Osteocyte (in vitro differentiated cells): Measurements from ENCODE around the gene IGF2R. TPM values are rescaled to one million over a fixed set of nuclear protein-coding genes. Genes with fewer than 3 reads are reported as not detected.

ENCODE experiments used
- DNase-seq: peaks from one replicate; pipeline ENCODE4 v3.0.0; 2021; ENCODE audit warnings: mixed read lengths; ENCODE audit not compliant: unreplicated experiment; ENCODE audit errors: extremely low spot score
- H3K27ac Mint-ChIP-seq: one replicate; pipeline ENCODE4 v1.8.0; 2021; ENCODE audit warnings: mild to moderate bottlenecking, mixed read lengths; ENCODE audit not compliant: unreplicated experiment
- H3K27me3 Mint-ChIP-seq: one replicate; pipeline ENCODE4 v1.8.0; 2021; ENCODE audit warnings: mixed read lengths; ENCODE audit not compliant: unreplicated experiment
- H3K36me3 Mint-ChIP-seq: one replicate; pipeline ENCODE4 v1.8.0; 2021; ENCODE audit warnings: mixed read lengths; ENCODE audit not compliant: unreplicated experiment
- H3K4me1 Mint-ChIP-seq: one replicate; pipeline ENCODE4 v1.8.0; 2021; ENCODE audit warnings: mixed read lengths; ENCODE audit not compliant: unreplicated experiment
- H3K4me3 Mint-ChIP-seq: one replicate; pipeline ENCODE4 v1.8.0; 2021; ENCODE audit warnings: mild to moderate bottlenecking, moderate library complexity, mixed read lengths; ENCODE audit not compliant: unreplicated experiment
- H3K9me3 Mint-ChIP-seq: one replicate; pipeline ENCODE4 v1.8.0; 2021; ENCODE audit warnings: mixed read lengths; ENCODE audit not compliant: unreplicated experiment
- total RNA-seq: library from RNA; stranded (reverse); gene quantifications from 2 replicates; pipeline ENCODE4 v1.2.1, GENCODE V29; 2021
- TF ChIP-seq, protein P1 (sequence below): fragments of 200-600 bp; sonication (generic); IDR thresholded peaks from 2 replicates; pipeline ENCODE4 v1.5.0; 2021; ENCODE audit warnings: antibody characterized with exemption, mild to moderate bottlenecking, moderate library complexity

Gene IGF2R
- total RNA-seq, 1 donor from 2014 or later = 196 TPM

DNA sequence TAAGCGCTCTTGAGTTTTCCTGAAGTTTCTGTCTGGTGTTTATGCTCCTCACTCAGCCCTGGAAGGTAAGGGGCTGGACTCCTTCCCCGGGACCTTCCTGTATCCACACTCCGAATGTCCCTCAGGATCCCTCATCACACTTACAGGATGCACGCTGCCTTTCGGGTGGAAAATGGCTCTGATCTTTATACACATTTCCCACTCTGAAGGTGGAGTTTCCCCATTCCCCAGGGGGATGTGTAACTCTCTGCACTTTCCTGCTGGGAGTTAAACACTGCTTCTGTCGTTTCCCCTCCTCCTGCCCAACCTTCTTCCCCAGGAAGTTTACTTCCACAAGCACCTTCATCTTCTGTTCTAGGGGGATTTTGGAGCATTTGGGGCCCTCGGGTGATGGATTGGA is 17.1 kb upstream of the IGF2R start:
- Mint-ChIP-seq H3K9me3 (no peaks in the 10 kb centered on the region), H3K4me1 (peaks cover 7% of the 10 kb centered on the region), H3K27me3 (peaks cover 14% of the 10 kb centered on the region), H3K36me3 (no peaks in the 10 kb centered on the region), H3K27ac (no peak overlapping the region), H3K4me3 (no peak overlapping the region)
- TF ChIP-seq, protein P1, sequence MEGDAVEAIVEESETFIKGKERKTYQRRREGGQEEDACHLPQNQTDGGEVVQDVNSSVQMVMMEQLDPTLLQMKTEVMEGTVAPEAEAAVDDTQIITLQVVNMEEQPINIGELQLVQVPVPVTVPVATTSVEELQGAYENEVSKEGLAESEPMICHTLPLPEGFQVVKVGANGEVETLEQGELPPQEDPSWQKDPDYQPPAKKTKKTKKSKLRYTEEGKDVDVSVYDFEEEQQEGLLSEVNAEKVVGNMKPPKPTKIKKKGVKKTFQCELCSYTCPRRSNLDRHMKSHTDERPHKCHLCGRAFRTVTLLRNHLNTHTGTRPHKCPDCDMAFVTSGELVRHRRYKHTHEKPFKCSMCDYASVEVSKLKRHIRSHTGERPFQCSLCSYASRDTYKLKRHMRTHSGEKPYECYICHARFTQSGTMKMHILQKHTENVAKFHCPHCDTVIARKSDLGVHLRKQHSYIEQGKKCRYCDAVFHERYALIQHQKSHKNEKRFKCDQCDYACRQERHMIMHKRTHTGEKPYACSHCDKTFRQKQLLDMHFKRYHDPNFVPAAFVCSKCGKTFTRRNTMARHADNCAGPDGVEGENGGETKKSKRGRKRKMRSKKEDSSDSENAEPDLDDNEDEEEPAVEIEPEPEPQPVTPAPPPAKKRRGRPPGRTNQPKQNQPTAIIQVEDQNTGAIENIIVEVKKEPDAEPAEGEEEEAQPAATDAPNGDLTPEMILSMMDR = no peak
- DNase-seq = no peak

DNA sequence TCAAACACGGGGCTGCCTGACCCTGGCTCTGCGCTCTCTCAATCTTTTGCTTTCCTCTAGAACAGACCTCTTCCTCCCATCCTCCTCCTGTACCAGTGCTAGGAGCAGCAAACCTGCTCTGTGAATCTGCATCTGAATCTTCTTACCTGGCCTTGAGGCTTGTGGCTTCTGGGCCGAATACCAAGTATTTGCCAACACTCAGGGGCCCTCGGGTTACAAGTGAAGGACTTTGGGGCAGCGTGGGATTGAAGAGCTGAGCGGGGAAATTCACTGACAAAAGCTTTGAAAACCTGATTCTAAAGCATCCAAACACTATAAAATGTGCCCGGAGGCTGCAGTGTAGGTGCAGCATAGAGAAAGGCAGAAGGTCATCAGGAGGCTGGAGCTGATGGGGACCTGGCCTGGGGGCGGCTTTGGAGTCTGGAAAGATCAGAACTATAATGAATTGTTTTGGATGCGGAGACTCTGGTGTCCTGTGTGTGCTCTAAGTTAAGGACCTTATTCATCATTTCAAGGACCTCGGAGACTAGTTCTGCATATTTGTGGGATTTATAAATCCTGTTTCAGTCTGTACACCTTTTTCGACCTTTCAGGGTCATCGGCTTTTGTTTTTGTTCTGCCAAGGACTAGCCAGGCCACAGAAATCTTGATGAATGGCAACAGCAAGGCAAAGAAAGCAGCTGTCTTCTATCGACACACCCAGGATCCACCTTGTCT is 16.4 kb upstream of the IGF2R start:
- TF ChIP-seq, protein P1 = no peak
- no peak overlapping the region for H3K27ac Mint-ChIP-seq
- H3K36me3 Mint-ChIP-seq = no peaks in the 10 kb centered on the region
- H3K4me3 Mint-ChIP-seq = no peak overlapping the region
- peaks cover 7% of the 10 kb centered on the region for H3K4me1 Mint-ChIP-seq
- no peaks in the 10 kb centered on the region for H3K9me3 Mint-ChIP-seq
- peaks cover 12% of the 10 kb centered on the region for H3K27me3 Mint-ChIP-seq
- DNase-seq = no peak

DNA sequence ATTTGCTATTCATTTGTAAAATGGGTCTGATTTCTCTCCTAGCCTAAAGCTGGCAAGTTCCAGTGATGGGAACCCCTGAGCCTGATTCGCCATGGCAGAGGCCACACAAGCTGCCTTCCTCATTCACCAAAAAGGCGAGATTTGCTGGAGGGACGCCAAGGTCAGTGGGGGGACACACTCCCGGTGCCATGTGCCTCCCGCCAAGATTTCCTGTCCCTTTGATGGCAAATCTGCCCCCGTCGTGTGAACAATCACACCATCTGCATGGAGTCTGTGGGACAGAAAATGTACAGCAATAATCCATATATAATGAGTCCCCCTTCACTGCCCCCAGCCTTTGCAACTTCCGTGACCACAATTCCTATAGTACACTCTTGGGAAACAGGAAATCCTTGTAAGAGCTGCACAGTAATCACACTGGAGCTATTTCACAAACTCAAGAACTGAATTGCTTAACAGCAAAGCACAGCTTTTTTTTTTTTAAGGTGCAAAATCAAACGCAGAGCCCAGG is 15.7 kb upstream of the IGF2R start:
- peaks cover 7% of the 10 kb centered on the region for H3K27me3 Mint-ChIP-seq
- H3K36me3 Mint-ChIP-seq = no peaks in the 10 kb centered on the region
- no peak for DNase-seq
- H3K4me1 Mint-ChIP-seq = peaks cover 7% of the 10 kb centered on the region
- no peak overlapping the region for H3K4me3 Mint-ChIP-seq
- H3K9me3 Mint-ChIP-seq = no peaks in the 10 kb centered on the region
- no peak overlapping the region for H3K27ac Mint-ChIP-seq
- TF ChIP-seq, protein P1 = no peak

DNA sequence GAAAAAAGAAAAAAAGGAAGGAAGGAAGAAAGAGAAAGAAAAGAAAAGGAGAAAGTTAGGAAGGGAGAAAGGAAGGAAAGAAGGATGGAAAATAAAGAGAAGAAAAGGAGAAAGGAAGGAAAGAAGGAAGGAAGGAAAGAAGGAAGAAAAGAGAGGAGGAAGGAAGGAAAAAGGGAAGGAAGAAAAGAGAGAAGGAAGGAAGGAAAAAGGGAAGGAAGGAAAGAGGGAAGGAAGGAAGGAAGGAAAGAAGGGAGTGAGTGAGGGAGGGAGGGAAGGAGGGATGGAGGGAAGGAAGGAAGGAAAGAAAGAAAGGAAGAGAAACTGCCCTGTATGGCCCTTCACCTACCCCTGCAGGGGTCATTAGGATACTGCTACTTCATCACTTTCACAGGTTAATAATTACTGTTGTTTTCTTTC is 12.9 kb upstream of the IGF2R start:
- H3K27ac Mint-ChIP-seq = no peak overlapping the region
- peaks cover under 1% of the 10 kb centered on the region for H3K27me3 Mint-ChIP-seq
- H3K4me1 Mint-ChIP-seq = peaks cover 11% of the 10 kb centered on the region
- no peaks in the 10 kb centered on the region for H3K9me3 Mint-ChIP-seq
- H3K4me3 Mint-ChIP-seq = no peak overlapping the region
- TF ChIP-seq, protein P1 = no peak
- no peaks in the 10 kb centered on the region for H3K36me3 Mint-ChIP-seq
- DNase-seq = no peak

DNA sequence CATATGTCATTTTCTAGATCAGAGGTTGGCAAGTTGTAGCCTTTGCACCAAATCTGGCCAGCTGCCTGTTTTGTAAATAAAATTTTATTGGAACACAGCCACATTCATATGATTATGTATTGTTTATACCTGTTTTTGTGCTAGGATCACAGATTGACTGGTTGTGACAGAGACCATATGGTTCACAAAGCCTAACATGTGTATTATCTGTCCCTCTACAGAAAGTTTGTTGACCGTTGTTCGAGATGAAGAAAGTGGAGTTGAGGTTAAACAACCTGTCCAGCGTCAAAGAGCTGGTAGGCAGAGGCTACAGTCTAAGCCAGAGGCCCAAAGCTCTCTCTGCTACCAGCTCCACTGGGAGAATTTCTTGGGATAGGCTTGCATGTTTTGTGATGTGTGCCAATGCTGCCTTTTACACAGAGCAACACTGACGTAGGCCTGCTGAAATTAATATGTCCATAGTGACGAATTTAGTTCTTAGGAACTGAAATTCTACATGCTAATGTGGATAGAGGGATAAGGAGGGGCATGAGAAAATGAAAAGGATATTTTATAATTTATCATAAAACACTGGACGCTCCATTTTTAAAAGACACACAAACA is 11.7 kb upstream of the IGF2R start:
- DNase-seq = no peak
- peaks cover 8% of the 10 kb centered on the region for H3K27me3 Mint-ChIP-seq
- no peak overlapping the region for H3K27ac Mint-ChIP-seq
- no peaks in the 10 kb centered on the region for H3K36me3 Mint-ChIP-seq
- no peak overlapping the region for H3K4me3 Mint-ChIP-seq
- TF ChIP-seq, protein P1 = no peak
- H3K9me3 Mint-ChIP-seq = no peaks in the 10 kb centered on the region
- peaks cover 11% of the 10 kb centered on the region for H3K4me1 Mint-ChIP-seq
